Ishikawa (cell line): Measurements from ENCODE around the gene XRCC4.

Experiments used
- CEBPB ChIP-seq: IDR thresholded peaks from 2 replicates; pipeline ENCODE4 v1.6.1; 2012
- CREB1 ChIP-seq: IDR thresholded peaks from 2 replicates; pipeline ENCODE4 v1.6.1; 2012; ENCODE audit warnings: low read depth
- EGR1 ChIP-seq: IDR thresholded peaks from 2 replicates; pipeline ENCODE4 v1.6.1; 2012
- EP300 ChIP-seq: IDR thresholded peaks from 2 replicates; pipeline ENCODE4 v1.6.1; 2012; ENCODE audit warnings: borderline replicate concordance
- FOXM1 ChIP-seq: IDR thresholded peaks from 2 replicates; pipeline ENCODE4 v1.6.1; 2012; ENCODE audit warnings: low read depth, borderline replicate concordance
- MAX ChIP-seq: IDR thresholded peaks from 2 replicates; pipeline ENCODE4 v1.6.1; 2012
- NFIC ChIP-seq: IDR thresholded peaks from 2 replicates; pipeline ENCODE4 v1.6.1; 2012
- RAD21 ChIP-seq: IDR thresholded peaks from 2 replicates; pipeline ENCODE4 v1.6.1; 2012; ENCODE audit warnings: low read depth
- REST ChIP-seq: IDR thresholded peaks from 2 replicates; pipeline ENCODE4 v1.6.1; 2012; ENCODE audit warnings: low read depth, mild to moderate bottlenecking
- TAF1 ChIP-seq: IDR thresholded peaks from 2 replicates; pipeline ENCODE4 v1.6.1; 2012; ENCODE audit warnings: low read depth, mild to moderate bottlenecking
- TCF12 ChIP-seq: IDR thresholded peaks from 2 replicates; pipeline ENCODE4 v1.6.1; 2012; ENCODE audit warnings: low read depth
- TEAD4 ChIP-seq: IDR thresholded peaks from 2 replicates; pipeline ENCODE4 v1.6.1; 2012
- USF1 ChIP-seq: IDR thresholded peaks from 2 replicates; pipeline ENCODE4 v1.6.1; 2012
- ZBTB7A ChIP-seq: IDR thresholded peaks from 2 replicates; pipeline ENCODE4 v1.6.1; 2012; ENCODE audit warnings: low read depth

The XRCC4 gene

GRCh38 chr5:83055166-83055565 lies 22.2 kb upstream of the XRCC4 start:
- no peak for TF ChIP-seq REST
- TF ChIP-seq CREB1 = no peak
- no peak for TF ChIP-seq MAX
- no peak for TF ChIP-seq FOXM1
- no peak for TF ChIP-seq EP300

- TF ChIP-seq ZBTB7A = no peak
- no peak for TF ChIP-seq FOXM1
- no peak for TF ChIP-seq CREB1
- TF ChIP-seq CEBPB = no peak
- no peak for TF ChIP-seq EP300
- no peak for TF ChIP-seq TAF1
- TF ChIP-seq EGR1 = no peak
- TF ChIP-seq NFIC = no peak
- TF ChIP-seq USF1 = no peak
- no peak for TF ChIP-seq REST
- no peak for TF ChIP-seq RAD21
Observed at GRCh38 chr5:83058726-83059125, 18.6 kb upstream of the XRCC4 start.

GRCh38 chr5:83059341-83059740 lies 18.0 kb upstream of the XRCC4 start:
- TF ChIP-seq REST = no peak
- TF ChIP-seq RAD21 = no peak
- no peak for TF ChIP-seq EP300
- TF ChIP-seq TCF12 = no peak
- no peak for TF ChIP-seq EGR1
- no peak for TF ChIP-seq TEAD4
- no peak for TF ChIP-seq CEBPB

- no peak for TF ChIP-seq FOXM1
- no peak for TF ChIP-seq REST
Observed at GRCh38 chr5:83066548-83067110, 10.7 kb upstream of the XRCC4 start.
